GM06990 (cell line): ENCODE data around the gene COQ8A.

Source experiments
- DNase-seq: peaks from one replicate; pipeline ENCODE4 v3.0.0-alpha.2; 2011; ENCODE audit not compliant: insufficient read length; ENCODE audit errors: extremely low read depth
- H3K27me3 ChIP-seq: replicated peaks from 2 replicates; pipeline ENCODE4 v1.6.0; 2011; ENCODE audit warnings: low read length; ENCODE audit not compliant: control insufficient read depth, insufficient read depth
- H3K36me3 ChIP-seq: 2 replicates; pipeline ENCODE4 v1.5.1; 2011; ENCODE audit warnings: low read length; ENCODE audit not compliant: control insufficient read depth, insufficient read depth
- H3K4me3 ChIP-seq: replicated peaks from 2 replicates; pipeline ENCODE4 v1.5.1; 2011; ENCODE audit warnings: low read depth, mild to moderate bottlenecking, control low read depth, low read length
- CTCF ChIP-seq: IDR thresholded peaks from 2 replicates; pipeline ENCODE4 v1.5.1; 2011; ENCODE audit warnings: low read length, control low read depth, mild to moderate bottlenecking, inconsistent platforms; ENCODE audit not compliant: insufficient read depth, poor library complexity, severe bottlenecking

COQ8A gene

GRCh38 chr1:226986496-226987178, 46.5 kb downstream of the COQ8A start:
- no peak for DNase-seq
- no peak overlapping the region for H3K4me3 ChIP-seq
- H3K27me3 ChIP-seq = no peaks in the 10 kb centered on the region
- H3K36me3 ChIP-seq = no peaks in the 10 kb centered on the region; the same call in none of the 2 replicates
- no peak for TF ChIP-seq CTCF

- Histone ChIP-seq H3K27me3 (no peaks in the 10 kb centered on the region), H3K36me3 (no peaks in the 10 kb centered on the region; the same call in none of the 2 replicates), H3K4me3 (no peak overlapping the region)
- TF ChIP-seq CTCF = no peak
- no peak for DNase-seq
Observed at GRCh38 chr1:226987179-226987536, 47.1 kb downstream of the COQ8A start.

GRCh38 chr1:226987623-226988333, 47.7 kb downstream of the COQ8A start:
- no peak for DNase-seq
- no peak for TF ChIP-seq CTCF
- Histone ChIP-seq H3K4me3 (no peak overlapping the region), H3K27me3 (no peaks in the 10 kb centered on the region), H3K36me3 (no peaks in the 10 kb centered on the region; the same call in none of the 2 replicates)

GRCh38 chr1:226988334-226988666, 48.2 kb downstream of the COQ8A start:
- H3K27me3 ChIP-seq = no peaks in the 10 kb centered on the region
- no peak overlapping the region for H3K4me3 ChIP-seq
- no peak for TF ChIP-seq CTCF
- no peaks in the 10 kb centered on the region; the same call in none of the 2 replicates for H3K36me3 ChIP-seq
- DNase-seq = no peak

- TF ChIP-seq CTCF = no peak
- Histone ChIP-seq H3K27me3 (no peaks in the 10 kb centered on the region), H3K36me3 (no peaks in the 10 kb centered on the region; the same call in 1 of the 2 replicates), H3K4me3 (no peak overlapping the region)
- DNase-seq = no peak
Observed at GRCh38 chr1:226989085-226989920, 49.2 kb downstream of the COQ8A start.
